DND-41 (cell line): ENCODE results near the gene CELSR1.

Experiments
- CTCF ChIP-seq: IDR thresholded peaks from 2 replicates; pipeline ENCODE4 v1.5.1; 2012; ENCODE audit warnings: borderline replicate concordance, low read length, moderate library complexity, mild to moderate bottlenecking; ENCODE audit not compliant: poor library complexity, severe bottlenecking; ENCODE audit errors: extremely low read depth
- EZH2 ChIP-seq: IDR thresholded peaks from 3 replicates; pipeline ENCODE4 v1.6.1; 2012; ENCODE audit warnings: borderline replicate concordance, low read depth, mild to moderate bottlenecking, moderate library complexity, low read length, inconsistent platforms; ENCODE audit not compliant: severe bottlenecking

- TF ChIP-seq EZH2 (no peak), CTCF (no peak)
Observed at GRCh38 chr22:46417769-46418168, 119.7 kb downstream of the CELSR1 start.
